MM.1S (cell line): Measurements from ENCODE around the gene ADARB2.

ENCODE experiments used
- DNase-seq: peaks from one replicate; pipeline ENCODE4 v3.0.0-alpha.2; 2015
- H2AFZ ChIP-seq: fragments of 300-600 bp; sonication (generic); 2 replicates; pipeline ENCODE4 v1.6.0; 2016; ENCODE audit warnings: antibody characterized with exemption, low read length
- H3F3A ChIP-seq: fragments of 300-600 bp; sonication (generic); 2 replicates; pipeline ENCODE4 v1.6.1; 2016; ENCODE audit warnings: mild to moderate bottlenecking, antibody characterized with exemption, low read length, moderate library complexity, mixed read lengths; ENCODE audit not compliant: insufficient read depth
- H3K27ac ChIP-seq: fragments of 300-600 bp; sonication (generic); 2 replicates; pipeline ENCODE4 v1.5.1; 2016; ENCODE audit warnings: mild to moderate bottlenecking, low read length
- H3K27me3 ChIP-seq: fragments of 300-600 bp; sonication (generic); replicated peaks from 2 replicates; pipeline ENCODE4 v1.6.0; 2016; ENCODE audit warnings: low read length; ENCODE audit not compliant: insufficient read depth
- H3K36me3 ChIP-seq: fragments of 300-600 bp; sonication (generic); replicated peaks from 2 replicates; pipeline ENCODE4 v1.6.1; 2016; ENCODE audit warnings: mild to moderate bottlenecking, low read length, mixed read lengths; ENCODE audit not compliant: insufficient read depth
- H3K4me1 ChIP-seq: fragments of 300-600 bp; sonication (generic); 2 replicates; pipeline ENCODE4 v1.6.1; 2016; ENCODE audit warnings: low read length, mixed read lengths
- H3K4me2 ChIP-seq: fragments of 300-600 bp; sonication (generic); 2 replicates; pipeline ENCODE4 v1.6.0; 2016; ENCODE audit warnings: low read depth, low read length
- H3K4me3 ChIP-seq: fragments of 300-600 bp; sonication (generic); 2 replicates; pipeline ENCODE4 v1.5.1; 2016; ENCODE audit warnings: low read length, mixed read lengths
- H3K79me2 ChIP-seq: fragments of 300-600 bp; sonication (generic); 2 replicates; pipeline ENCODE4 v1.6.1; 2016; ENCODE audit warnings: mixed run types, low read length, mixed read lengths
- H3K9ac ChIP-seq: fragments of 300-600 bp; sonication (generic); 2 replicates; pipeline ENCODE4 v1.6.1; 2016; ENCODE audit warnings: low read length, mixed read lengths
- H3K9me2 ChIP-seq: fragments of 300-600 bp; sonication (generic); replicated peaks from 2 replicates; pipeline ENCODE4 v1.6.1; 2016; ENCODE audit warnings: mild to moderate bottlenecking, low read length, mixed read lengths; ENCODE audit not compliant: insufficient read depth
- H3K9me3 ChIP-seq: fragments of 300-600 bp; sonication (generic); replicated peaks from 2 replicates; pipeline ENCODE4 v1.6.1; 2016; ENCODE audit warnings: mild to moderate bottlenecking, low read length, mixed read lengths; ENCODE audit not compliant: insufficient read depth
- H4K20me1 ChIP-seq: fragments of 300-600 bp; sonication (generic); 2 replicates; pipeline ENCODE4 v1.6.1; 2016; ENCODE audit warnings: mild to moderate bottlenecking, low read length, moderate library complexity, mixed read lengths; ENCODE audit not compliant: insufficient read depth
- CTCF ChIP-seq: fragments of 300-600 bp; sonication (generic); IDR thresholded peaks from 2 replicates; pipeline ENCODE4 v1.5.1; 2016; ENCODE audit warnings: antibody characterized with exemption, low read length, mixed read lengths
- EZH2 ChIP-seq: fragments of 300-600 bp; sonication (generic); optimal IDR thresholded peaks from 2 replicates; pipeline ENCODE3; 2017; ENCODE audit warnings: low read depth, mild to moderate bottlenecking, antibody characterized with exemption, low read length, mixed read lengths
- EZH2phosphoT487 ChIP-seq: fragments of 300-600 bp; sonication (generic); IDR thresholded peaks from 2 replicates; pipeline ENCODE4 v1.6.1; 2018; ENCODE audit warnings: antibody characterized with exemption, low read length

The ADARB2 gene

GRCh38 chr10:1779796-1780195 lies 42.5 kb upstream of the ADARB2 start:
- H3K36me3 ChIP-seq: no peaks in the 10 kb centered on the region
- H3K27ac ChIP-seq: no peak overlapping the region
- DNase-seq: no peak
- H3K9me2 ChIP-seq: no peaks in the 10 kb centered on the region
- no peak overlapping the region for H3K4me3 ChIP-seq
- no peak for TF ChIP-seq CTCF
- TF ChIP-seq EZH2: no peak
- no peak for TF ChIP-seq EZH2phosphoT487
- no peaks in the 10 kb centered on the region for H3K79me2 ChIP-seq
- no peaks in the 10 kb centered on the region for H4K20me1 ChIP-seq
- no peaks in the 10 kb centered on the region for H3F3A ChIP-seq
- no peaks in the 10 kb centered on the region for H3K27me3 ChIP-seq
- no peak overlapping the region for H3K4me2 ChIP-seq
- no peaks in the 10 kb centered on the region for H3K4me1 ChIP-seq
- H3K9me3 ChIP-seq: no peaks in the 10 kb centered on the region
- no peak overlapping the region for H2AFZ ChIP-seq
- H3K9ac ChIP-seq: no peak overlapping the region

GRCh38 chr10:1778375-1778969 lies 41.1 kb upstream of the ADARB2 start:
- Histone ChIP-seq H3K9me2 (no peaks in the 10 kb centered on the region), H3F3A (no peaks in the 10 kb centered on the region), H3K27me3 (no peaks in the 10 kb centered on the region), H3K36me3 (no peaks in the 10 kb centered on the region), H3K9ac (no peak overlapping the region), H3K4me2 (no peak overlapping the region), H4K20me1 (no peaks in the 10 kb centered on the region), H3K79me2 (no peaks in the 10 kb centered on the region), H3K27ac (no peak overlapping the region), H3K4me1 (no peaks in the 10 kb centered on the region), H3K4me3 (no peak overlapping the region), H2AFZ (no peak overlapping the region), H3K9me3 (no peaks in the 10 kb centered on the region)
- DNase-seq: no peak
- no peak for TF ChIP-seq EZH2phosphoT487
- no peak for TF ChIP-seq CTCF
- TF ChIP-seq EZH2: no peak

GRCh38 chr10:1776127-1776662 lies 38.9 kb upstream of the ADARB2 start:
- no peak for DNase-seq
- Histone ChIP-seq H4K20me1 (no peaks in the 10 kb centered on the region), H3K4me1 (no peaks in the 10 kb centered on the region), H3K4me2 (no peak overlapping the region), H3K9me3 (no peaks in the 10 kb centered on the region), H2AFZ (no peak overlapping the region), H3K9me2 (no peaks in the 10 kb centered on the region), H3K36me3 (no peaks in the 10 kb centered on the region), H3F3A (no peaks in the 10 kb centered on the region), H3K4me3 (no peak overlapping the region), H3K79me2 (no peaks in the 10 kb centered on the region), H3K27ac (no peak overlapping the region), H3K27me3 (no peaks in the 10 kb centered on the region), H3K9ac (no peak overlapping the region)
- no peak for TF ChIP-seq EZH2
- no peak for TF ChIP-seq EZH2phosphoT487
- no peak for TF ChIP-seq CTCF
